Upper lobe of right lung (tissue), 1 donor: Measurements from ENCODE around the gene EPB41L2. TPM values are rescaled to one million over a fixed set of nuclear protein-coding genes. Genes with fewer than 3 reads are reported as not detected.
"Not testable (repeated sequence)": the region's sequence is repeated elsewhere in the genome, so short reads cannot be mapped to it uniquely, and the experiment has no call there.

Source experiments
- ATAC-seq: fragments of 200-7000 bp; cut with Tn5 transposase; one replicate; pipeline ENCODE4 v1.9.1; 2020; ENCODE audit warnings: mild to moderate bottlenecking, moderate library complexity
- DNase-seq: peaks from one replicate; pipeline ENCODE4 v3.0.0-alpha.2; 2020
- H3K27ac ChIP-seq: fragments of 200-600 bp; one replicate; pipeline ENCODE4 v1.8.0; 2022
- H3K27me3 ChIP-seq: fragments of 200-600 bp; one replicate; pipeline ENCODE4 v1.8.0; 2022; ENCODE audit warnings: mild to moderate bottlenecking
- H3K36me3 ChIP-seq: fragments of 200-600 bp; one replicate; pipeline ENCODE4 v1.8.0; 2022
- H3K4me1 ChIP-seq: fragments of 200-600 bp; one replicate; pipeline ENCODE4 v1.8.0; 2022
- H3K4me3 ChIP-seq: fragments of 200-600 bp; one replicate; pipeline ENCODE4 v1.8.0; 2022; ENCODE audit warnings: mild to moderate bottlenecking
- H3K9me3 ChIP-seq: fragments of 200-600 bp; one replicate; pipeline ENCODE4 v1.8.0; 2022
- intact Hi-C: fragments of 100-400 bp; cut with DNase I; formaldehyde crosslinking; loops from one replicate; pipeline ENCODE4 v1.11.0; 2022
- total RNA-seq: library from RNA; stranded (reverse); fragmentation: NEBNext Ultra II Directional; extraction: Animal tissue kit (Norgen Biotek cat#: 25700); gene quantifications from one replicate; pipeline ENCODE4 v1.2.1, GENCODE V29; 2021
- TF ChIP-seq, protein P1 (sequence below): fragments of 200-600 bp; IDR thresholded peaks from one replicate; pipeline ENCODE4 v1.8.0; 2022; ENCODE audit warnings: antibody characterized with exemption
- donor health status: DM: no; HTN: yes; CAD: no; lungs with severe emphysema.

EPB41L2 gene
- total RNA-seq, 1 donor from 2014 or later = 174 TPM

GRCh38 chr6:130946076-130946475 is 117.0 kb downstream of the EPB41L2 start:
- DNase-seq (no peak), ATAC-seq (no peak)
- TF ChIP-seq, protein P1, sequence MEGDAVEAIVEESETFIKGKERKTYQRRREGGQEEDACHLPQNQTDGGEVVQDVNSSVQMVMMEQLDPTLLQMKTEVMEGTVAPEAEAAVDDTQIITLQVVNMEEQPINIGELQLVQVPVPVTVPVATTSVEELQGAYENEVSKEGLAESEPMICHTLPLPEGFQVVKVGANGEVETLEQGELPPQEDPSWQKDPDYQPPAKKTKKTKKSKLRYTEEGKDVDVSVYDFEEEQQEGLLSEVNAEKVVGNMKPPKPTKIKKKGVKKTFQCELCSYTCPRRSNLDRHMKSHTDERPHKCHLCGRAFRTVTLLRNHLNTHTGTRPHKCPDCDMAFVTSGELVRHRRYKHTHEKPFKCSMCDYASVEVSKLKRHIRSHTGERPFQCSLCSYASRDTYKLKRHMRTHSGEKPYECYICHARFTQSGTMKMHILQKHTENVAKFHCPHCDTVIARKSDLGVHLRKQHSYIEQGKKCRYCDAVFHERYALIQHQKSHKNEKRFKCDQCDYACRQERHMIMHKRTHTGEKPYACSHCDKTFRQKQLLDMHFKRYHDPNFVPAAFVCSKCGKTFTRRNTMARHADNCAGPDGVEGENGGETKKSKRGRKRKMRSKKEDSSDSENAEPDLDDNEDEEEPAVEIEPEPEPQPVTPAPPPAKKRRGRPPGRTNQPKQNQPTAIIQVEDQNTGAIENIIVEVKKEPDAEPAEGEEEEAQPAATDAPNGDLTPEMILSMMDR = no peak
- no peak overlapping the region for H3K4me3 ChIP-seq
- peaks cover 6% of the 10 kb centered on the region for H3K4me1 ChIP-seq
- intact Hi-C loops = no loop called here
- H3K27me3 ChIP-seq = no peaks in the 10 kb centered on the region
- H3K36me3 ChIP-seq = no peaks in the 10 kb centered on the region
- H3K27ac ChIP-seq = no peak overlapping the region
- no peaks in the 10 kb centered on the region for H3K9me3 ChIP-seq

GRCh38 chr6:130945401-130945919 is 117.6 kb downstream of the EPB41L2 start:
- intact Hi-C loops = no loop called here
- H3K4me3 ChIP-seq = no peak overlapping the region

DNA sequence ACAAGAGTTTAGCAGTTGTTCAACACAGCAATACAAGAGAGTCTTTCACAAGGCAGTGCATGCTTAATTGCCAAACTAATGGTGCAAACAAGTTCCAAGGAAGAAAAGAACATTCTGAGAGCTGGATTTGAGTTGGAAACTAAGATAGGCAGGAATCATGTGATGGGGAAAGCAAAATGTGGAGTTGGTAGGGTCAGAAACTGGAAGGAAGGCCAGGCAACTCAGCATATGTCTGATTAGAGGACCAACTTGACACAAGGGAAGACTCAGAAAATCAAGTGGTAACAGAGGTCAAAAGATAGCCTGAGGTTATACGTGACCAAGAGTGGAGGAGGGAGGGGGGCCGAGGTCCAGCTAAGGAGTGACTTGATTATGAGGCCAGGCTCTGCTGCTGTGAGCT is 118.6 kb downstream of the EPB41L2 start:
- TF ChIP-seq, protein P1 = no peak
- Histone ChIP-seq H3K27ac (no peak overlapping the region), H3K9me3 (no peaks in the 10 kb centered on the region), H3K27me3 (no peaks in the 10 kb centered on the region), H3K4me1 (peaks cover 6% of the 10 kb centered on the region), H3K36me3 (no peaks in the 10 kb centered on the region), H3K4me3 (no peak overlapping the region)
- ATAC-seq (no peak), DNase-seq (no peak)
- intact Hi-C loops = no loop called here

More at GRCh38 chr6:130945401-130945919, 117.6 kb downstream of the EPB41L2 start:
- Histone ChIP-seq H3K9me3 (no peaks in the 10 kb centered on the region), H3K4me1 (peaks cover 6% of the 10 kb centered on the region), H3K27me3 (no peaks in the 10 kb centered on the region), H3K27ac (no peak overlapping the region), H3K36me3 (no peaks in the 10 kb centered on the region)
- no peak for DNase-seq
- ATAC-seq = no peak
- TF ChIP-seq, protein P1 = no peak

DNA sequence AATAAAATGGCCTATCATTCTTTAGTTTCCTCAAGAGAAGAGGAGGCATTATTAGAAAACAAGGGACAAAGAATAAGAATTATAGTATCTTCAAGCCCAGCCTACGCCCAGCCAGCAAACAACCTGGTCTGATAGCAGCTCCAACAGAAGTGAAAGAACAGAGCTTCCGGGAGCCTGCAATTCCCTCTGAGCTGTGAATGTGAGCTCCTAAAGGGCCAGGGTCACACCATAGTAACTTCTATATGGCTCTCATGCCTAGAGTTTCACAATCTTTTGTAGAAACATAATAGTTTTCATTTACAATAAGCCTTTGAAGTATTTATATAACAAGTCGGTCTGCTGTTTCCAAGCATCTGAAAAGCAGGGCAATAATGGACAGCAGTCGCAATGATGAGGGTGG is 119.3 kb downstream of the EPB41L2 start:
- no peak overlapping the region for H3K27ac ChIP-seq
- TF ChIP-seq, protein P1 = no peak
- H3K4me3 ChIP-seq = no peak overlapping the region
- intact Hi-C loops = no loop called here
- no peaks in the 10 kb centered on the region for H3K27me3 ChIP-seq
- ATAC-seq = no peak
- no peak for DNase-seq
- peaks cover 6% of the 10 kb centered on the region for H3K4me1 ChIP-seq
- no peaks in the 10 kb centered on the region for H3K36me3 ChIP-seq
- no peaks in the 10 kb centered on the region for H3K9me3 ChIP-seq

GRCh38 chr6:130942752-130943151 is 120.3 kb downstream of the EPB41L2 start:
- H3K36me3 ChIP-seq, H3K9me3 ChIP-seq, H3K27ac ChIP-seq, ATAC-seq, H3K4me1 ChIP-seq, DNase-seq, H3K4me3 ChIP-seq, intact Hi-C loops, H3K27me3 ChIP-seq: not testable (repeated sequence)

- Histone ChIP-seq H3K4me1 (peaks cover 11% of the 10 kb centered on the region), H3K27ac (no peak overlapping the region), H3K4me3 (no peak overlapping the region), H3K27me3 (no peaks in the 10 kb centered on the region), H3K9me3 (no peaks in the 10 kb centered on the region), H3K36me3 (no peaks in the 10 kb centered on the region)
- TF ChIP-seq, protein P1 = no peak
- ATAC-seq (no peak), DNase-seq (no peak)
- intact Hi-C loops = no loop called here
Observed at GRCh38 chr6:130937942-130938604, 125.0 kb downstream of the EPB41L2 start.
